Fibroblast of skin of right quadriceps (primary cell): ENCODE data around the gene LAMP2.
"Not testable (repeated sequence)": the region's sequence is repeated elsewhere in the genome, so short reads cannot be mapped to it uniquely, and the experiment has no call there.

Experiments
- DNase-seq: peaks from one replicate; pipeline ENCODE4 v3.0.0-alpha.2; 2013

The LAMP2 gene

GRCh38 chrX:120468825-120469525 lies at the start of gene LAMP2:
TSS of gene LAMP2 (minus strand) at chrX:120469296. CDS start at chrX:120469169, 127 bp downstream.
- peak; percentile 77 for DNase-seq

GRCh38 chrX:120517936-120518335 lies 48.8 kb upstream of the LAMP2 start:
- peak; percentile 65 for DNase-seq

GRCh38 chrX:120514236-120514635 lies 45.1 kb upstream of the LAMP2 start:
- DNase-seq = peak; percentile 4

GRCh38 chrX:120512627-120513026 lies 43.5 kb upstream of the LAMP2 start:
- no peak for DNase-seq

GRCh38 chrX:120512222-120512621 lies 43.1 kb upstream of the LAMP2 start:
- DNase-seq = no peak

- no peak for DNase-seq
Measured at GRCh38 chrX:120504569-120504968, 35.5 kb upstream of the LAMP2 start.

- DNase-seq = peak; percentile 12
Measured at GRCh38 chrX:120499301-120500072, 30.4 kb upstream of the LAMP2 start.

GRCh38 chrX:120490119-120490518 lies 21.0 kb upstream of the LAMP2 start:
- not testable (repeated sequence) for DNase-seq

GRCh38 chrX:120486786-120487185 lies 17.7 kb upstream of the LAMP2 start:
- no peak for DNase-seq

- DNase-seq = peak; percentile 77
Measured at GRCh38 chrX:120485638-120486520, 16.8 kb upstream of the LAMP2 start.

GRCh38 chrX:120485315-120485637 lies 16.2 kb upstream of the LAMP2 start:
- no peak for DNase-seq

GRCh38 chrX:120477453-120477852 lies 8.4 kb upstream of the LAMP2 start:
- DNase-seq = no peak

GRCh38 chrX:120476714-120477113 lies 7.6 kb upstream of the LAMP2 start:
- no peak for DNase-seq

- DNase-seq = peak; percentile 17
Measured at GRCh38 chrX:120475447-120475846, 6.4 kb upstream of the LAMP2 start.

- no peak for DNase-seq
Measured at GRCh38 chrX:120474085-120474484, 5.0 kb upstream of the LAMP2 start.

- not testable (repeated sequence) for DNase-seq
Measured at GRCh38 chrX:120469657-120470056, 561 bp upstream of the LAMP2 start.

GRCh38 chrX:120468479-120468824 lies 644 bp downstream of the LAMP2 start:
- no peak for DNase-seq

GRCh38 chrX:120468071-120468470 lies 1.0 kb downstream of the LAMP2 start:
- no peak for DNase-seq

GRCh38 chrX:120464411-120464810 lies 4.7 kb downstream of the LAMP2 start:
- DNase-seq = no peak

- DNase-seq = peak; percentile 36
Measured at GRCh38 chrX:120463241-120463640, 5.9 kb downstream of the LAMP2 start.

- DNase-seq = no peak
Measured at GRCh38 chrX:120462370-120462769, 6.7 kb downstream of the LAMP2 start.

- DNase-seq = no peak
Measured at GRCh38 chrX:120459309-120459708, 9.8 kb downstream of the LAMP2 start.

- peak; percentile 81 for DNase-seq
Measured at GRCh38 chrX:120457766-120458180, 11.3 kb downstream of the LAMP2 start.

GRCh38 chrX:120456973-120457372 lies 12.1 kb downstream of the LAMP2 start:
- peak; percentile 77 for DNase-seq
